Measurements from ENCODE around the gene CDHR5. TPM values are rescaled to one million over a fixed set of nuclear protein-coding genes. Genes with fewer than 3 reads are reported as not detected.

CDHR5 gene
- total RNA-seq, 2 experiments from 2014 or later = not detected

DNA sequence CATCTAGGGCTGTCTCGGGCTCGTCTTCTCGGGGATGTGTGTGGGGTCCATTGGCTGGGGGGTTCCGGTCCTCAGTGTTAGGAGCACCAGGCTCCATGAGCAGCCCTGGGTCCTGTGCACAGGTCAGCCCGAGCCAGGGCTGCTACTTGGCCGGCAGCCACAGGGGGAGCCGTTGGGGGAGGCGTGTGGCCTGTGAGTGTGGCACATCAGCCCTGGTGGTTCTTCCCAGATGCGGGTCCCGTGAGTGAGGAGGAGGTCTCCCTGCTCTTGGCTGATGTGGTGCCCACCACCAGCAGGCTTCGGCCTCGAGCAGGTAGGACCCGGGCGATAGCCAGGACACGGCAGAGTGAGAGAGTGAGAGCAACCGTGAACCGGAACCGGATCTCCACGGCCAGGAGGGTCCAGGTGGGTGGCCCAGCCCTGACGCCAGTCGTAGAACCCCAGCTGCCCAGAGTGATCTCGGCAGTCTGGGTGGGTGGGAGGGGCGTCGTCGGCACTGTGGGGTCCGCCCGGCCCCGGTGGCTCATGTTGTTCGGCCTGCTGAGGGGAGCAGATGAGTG is 27.5 kb downstream of the CDHR5 start:
- intact Hi-C loops (cut with micrococcal nuclease) = no loop called here
- Mint-ChIP-seq H3K4me1 (ENCODE audit: low read depth) (peaks cover 12% of the 10 kb centered on the region), H3K27ac (no peak overlapping the region), H3K27me3 (no peaks in the 10 kb centered on the region), H3K9me3 (no peaks in the 10 kb centered on the region), H3K4me3 (no peak overlapping the region), H3K36me3 (ENCODE audit: low read depth) (peaks cover 46% of the 10 kb centered on the region)
- ATAC-seq (peak; percentile 37), DNase-seq (no peak)
- TF ChIP-seq, protein P1, sequence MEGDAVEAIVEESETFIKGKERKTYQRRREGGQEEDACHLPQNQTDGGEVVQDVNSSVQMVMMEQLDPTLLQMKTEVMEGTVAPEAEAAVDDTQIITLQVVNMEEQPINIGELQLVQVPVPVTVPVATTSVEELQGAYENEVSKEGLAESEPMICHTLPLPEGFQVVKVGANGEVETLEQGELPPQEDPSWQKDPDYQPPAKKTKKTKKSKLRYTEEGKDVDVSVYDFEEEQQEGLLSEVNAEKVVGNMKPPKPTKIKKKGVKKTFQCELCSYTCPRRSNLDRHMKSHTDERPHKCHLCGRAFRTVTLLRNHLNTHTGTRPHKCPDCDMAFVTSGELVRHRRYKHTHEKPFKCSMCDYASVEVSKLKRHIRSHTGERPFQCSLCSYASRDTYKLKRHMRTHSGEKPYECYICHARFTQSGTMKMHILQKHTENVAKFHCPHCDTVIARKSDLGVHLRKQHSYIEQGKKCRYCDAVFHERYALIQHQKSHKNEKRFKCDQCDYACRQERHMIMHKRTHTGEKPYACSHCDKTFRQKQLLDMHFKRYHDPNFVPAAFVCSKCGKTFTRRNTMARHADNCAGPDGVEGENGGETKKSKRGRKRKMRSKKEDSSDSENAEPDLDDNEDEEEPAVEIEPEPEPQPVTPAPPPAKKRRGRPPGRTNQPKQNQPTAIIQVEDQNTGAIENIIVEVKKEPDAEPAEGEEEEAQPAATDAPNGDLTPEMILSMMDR (IDR thresholded peaks at IDR 0.05) = no peak
- ChIA-PET POLR2A (interaction anchor here (1.0 kb wide), 1 partner anchor 39 kb away, joined by 3 read pairs; no protein-coding TSS in a partner anchor), CTCF (no interaction called here)

DNA sequence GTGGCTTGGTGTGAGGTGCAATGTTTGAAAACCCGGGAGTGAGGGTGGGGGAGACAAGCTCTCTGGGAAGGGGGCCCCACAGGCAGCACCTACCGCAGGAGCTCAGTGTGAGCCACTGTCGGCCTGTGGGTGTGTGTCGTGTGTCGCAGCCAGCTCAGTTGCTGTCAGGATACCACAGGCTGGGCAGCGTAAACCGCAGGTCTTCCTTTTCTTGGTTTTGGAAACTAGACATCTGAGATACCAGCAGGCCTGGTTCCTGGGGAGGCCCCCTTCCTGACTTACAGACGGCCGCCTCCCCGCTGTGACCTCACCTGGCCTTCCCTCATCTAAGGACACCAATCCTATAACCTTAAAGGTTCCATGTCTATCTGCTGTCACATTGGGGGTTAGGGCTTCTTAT is 28.4 kb downstream of the CDHR5 start:
- H3K27me3 Mint-ChIP-seq = no peaks in the 10 kb centered on the region
- no peaks in the 10 kb centered on the region for H3K9me3 Mint-ChIP-seq
- no peak overlapping the region for H3K4me3 Mint-ChIP-seq
- peak overlapping the region; percentile 49 for H3K27ac Mint-ChIP-seq
- TF ChIP-seq, protein P1 (IDR thresholded peaks at IDR 0.05) = no peak
- intact Hi-C loops (cut with micrococcal nuclease) = no loop called here
- CTCF ChIA-PET = interaction anchor here (0.8 to 1.2 kb wide), 2 partner anchors 9 to 11 kb away, joined by 3 to 4 read pairs; no protein-coding TSS in a partner anchor
- ATAC-seq (peak; percentile 42), DNase-seq (peak; percentile 54)
- peaks cover 12% of the 10 kb centered on the region for H3K4me1 Mint-ChIP-seq (ENCODE audit: low read depth)
- POLR2A ChIA-PET = interaction anchor here (0.6 to 1.4 kb wide), 3 partner anchors 16 to 39 kb away, joined by 3 to 6 read pairs (median 3); partner anchors contain the start of gene IRF7
- peaks cover 40% of the 10 kb centered on the region for H3K36me3 Mint-ChIP-seq (ENCODE audit: low read depth)

DNA sequence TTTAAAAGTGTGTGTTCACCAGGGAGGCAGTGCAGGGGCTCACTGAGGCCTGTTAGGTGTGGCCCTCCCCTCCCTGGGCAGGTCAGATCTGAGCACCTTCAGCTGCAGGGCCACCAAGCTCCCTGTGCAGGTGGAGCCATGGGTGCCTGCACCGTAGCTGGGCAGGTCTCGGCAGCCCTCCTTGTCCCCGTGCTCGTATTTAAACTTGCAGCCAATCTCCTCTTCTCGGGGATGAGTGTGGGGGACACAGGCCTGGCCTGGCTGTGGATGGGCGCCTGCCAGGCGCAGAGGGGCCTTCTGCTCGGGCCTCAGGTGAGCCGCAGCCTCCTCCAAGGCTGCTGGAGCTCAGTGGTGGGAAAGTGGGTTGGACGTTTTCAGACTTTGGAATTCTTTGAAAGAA is 29.4 kb downstream of the CDHR5 start:
- H3K4me3 Mint-ChIP-seq = no peak overlapping the region
- peaks cover 44% of the 10 kb centered on the region for H3K36me3 Mint-ChIP-seq (ENCODE audit: low read depth)

DNA sequence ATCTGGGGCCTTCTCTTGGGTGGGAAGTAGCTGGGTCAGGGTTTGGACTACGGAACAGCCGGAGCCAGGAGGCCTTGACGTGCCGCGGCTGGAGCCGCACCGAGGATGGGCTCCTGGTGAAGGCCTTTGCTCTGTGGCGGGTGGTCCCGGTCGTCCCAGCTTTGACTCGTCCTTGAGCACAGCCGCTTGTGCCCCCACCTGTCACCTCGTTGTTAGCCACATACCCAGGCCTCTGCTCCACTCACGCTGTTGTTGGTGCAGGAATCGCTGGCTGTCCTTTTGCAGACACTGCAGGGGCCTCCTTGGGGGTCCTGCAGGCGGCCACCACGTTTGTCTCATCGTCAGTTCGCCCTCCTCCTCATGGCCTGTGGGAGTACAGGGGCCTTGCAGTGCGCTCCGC is 31.4 kb downstream of the CDHR5 start:
- POLR2A ChIA-PET = interaction anchor here (1.0 kb wide), 1 partner anchor 43 kb away, joined by 3 read pairs; no protein-coding TSS in a partner anchor
- no peaks in the 10 kb centered on the region for H3K27me3 Mint-ChIP-seq
- CTCF ChIA-PET = no interaction called here
- H3K36me3 Mint-ChIP-seq (ENCODE audit: low read depth) = peaks cover 46% of the 10 kb centered on the region
- H3K4me1 Mint-ChIP-seq (ENCODE audit: low read depth) = peaks cover 20% of the 10 kb centered on the region
- ATAC-seq (no peak), DNase-seq (no peak)
- no peak overlapping the region for H3K27ac Mint-ChIP-seq
- TF ChIP-seq, protein P1 (IDR thresholded peaks at IDR 0.05) = no peak
- intact Hi-C loops (cut with micrococcal nuclease) = no loop called here
- H3K4me3 Mint-ChIP-seq = no peak overlapping the region
- no peaks in the 10 kb centered on the region for H3K9me3 Mint-ChIP-seq

More for the DNA sequence above, 29.4 kb downstream of the CDHR5 start:
- H3K27ac Mint-ChIP-seq = no peak overlapping the region
- ChIA-PET CTCF (interaction anchor here (1.2 to 1.5 kb wide), 2 partner anchors 10 to 18 kb away, joined by 3 read pairs; no protein-coding TSS in a partner anchor), POLR2A (interaction anchor here (1.4 kb wide), 1 partner anchor 20 kb away, joined by 6 read pairs; the partner anchor contains the start of gene IRF7)
- intact Hi-C loops (cut with micrococcal nuclease) = no loop called here
- ATAC-seq (no peak), DNase-seq (no peak)
- peaks cover 12% of the 10 kb centered on the region for H3K4me1 Mint-ChIP-seq (ENCODE audit: low read depth)
- H3K9me3 Mint-ChIP-seq = no peaks in the 10 kb centered on the region
- TF ChIP-seq, protein P1 (IDR thresholded peaks at IDR 0.05) = no peak
- no peaks in the 10 kb centered on the region for H3K27me3 Mint-ChIP-seq

DNA sequence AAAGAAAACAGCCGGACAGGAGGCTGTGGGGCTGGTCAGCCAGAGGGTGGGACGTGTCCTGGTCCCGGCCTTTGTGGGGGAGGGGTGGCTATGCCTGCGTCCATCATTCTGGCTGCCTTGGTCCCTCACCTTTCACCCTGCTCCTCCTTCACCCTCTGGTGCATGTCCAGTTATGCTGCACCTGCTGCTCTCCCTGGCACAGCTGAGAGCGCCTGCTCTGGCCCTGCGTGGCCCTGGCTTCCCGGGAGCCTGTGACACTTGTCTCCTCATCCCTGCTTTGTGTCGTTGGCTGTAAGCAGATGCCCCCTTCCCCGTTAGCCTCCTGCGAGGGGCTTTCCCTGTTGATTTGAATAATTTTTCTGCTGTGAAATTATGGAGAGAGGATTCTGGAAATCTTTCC is 31.8 kb downstream of the CDHR5 start:
- CTCF ChIA-PET = no interaction called here
- Mint-ChIP-seq H3K27me3 (no peaks in the 10 kb centered on the region), H3K4me1 (ENCODE audit: low read depth) (peaks cover 22% of the 10 kb centered on the region), H3K9me3 (no peaks in the 10 kb centered on the region), H3K36me3 (ENCODE audit: low read depth) (peaks cover 46% of the 10 kb centered on the region), H3K4me3 (no peak overlapping the region), H3K27ac (no peak overlapping the region)
- ATAC-seq = no peak
- no peak for DNase-seq
- intact Hi-C loops (cut with micrococcal nuclease) = no loop called here
- TF ChIP-seq, protein P1 (IDR thresholded peaks at IDR 0.05) = no peak
- POLR2A ChIA-PET = interaction anchor here (1.0 kb wide), 1 partner anchor 42 kb away, joined by 3 read pairs; no protein-coding TSS in a partner anchor

Measured in activated CD8-positive, alpha-beta T cell treated with anti-CD3 and anti-CD28 coated beads for 36 hours (primary cell).